Astrocyte (in vitro differentiated cells and primary cell): Measurements from ENCODE around the gene RTN4RL2. TPM values are rescaled to one million over a fixed set of nuclear protein-coding genes. Genes with fewer than 3 reads are reported as not detected.

Experiments used
- DNase-seq: peaks from one replicate; pipeline ENCODE4 v3.0.0-alpha.2; 2010; ENCODE audit warnings: low read depth
- FAIRE-seq: peaks from 2 replicates; lab custom pipeline; 2011; peaks lifted over from hg19 to GRCh38; lab: Jason Lieb, UNC
- H2AFZ ChIP-seq: 2 replicates; pipeline ENCODE4 v1.6.0; 2012; ENCODE audit warnings: low read depth, low read length, inconsistent platforms
- H3K27ac ChIP-seq: 2 replicates; pipeline ENCODE4 v1.5.1; 2011; ENCODE audit warnings: low read depth, low read length, inconsistent platforms
- H3K27me3 ChIP-seq: 2 replicates; pipeline ENCODE4 v1.6.0; 2011; ENCODE audit warnings: low read length, inconsistent platforms; ENCODE audit not compliant: insufficient read depth
- H3K36me3 ChIP-seq: 2 replicates; pipeline ENCODE4 v1.5.1; 2011; ENCODE audit warnings: low read length, inconsistent platforms; ENCODE audit not compliant: insufficient read depth
- H3K4me1 ChIP-seq: 2 replicates; pipeline ENCODE4 v1.5.1; 2011; ENCODE audit warnings: low read length, inconsistent platforms; ENCODE audit not compliant: insufficient read depth
- H3K4me2 ChIP-seq: 2 replicates; pipeline ENCODE4 v1.6.0; 2012; ENCODE audit warnings: low read length, inconsistent platforms
- H3K4me3 ChIP-seq: 2 replicates; pipeline ENCODE4 v1.5.1; 2011; ENCODE audit warnings: low read depth, mild to moderate bottlenecking, low read length, inconsistent platforms; ENCODE audit not compliant: insufficient read depth
- H3K79me2 ChIP-seq: 2 replicates; pipeline ENCODE4 v1.6.0; 2012; ENCODE audit warnings: mild to moderate bottlenecking, low read length, inconsistent platforms; ENCODE audit not compliant: insufficient read depth
- H3K9ac ChIP-seq: 2 replicates; pipeline ENCODE4 v1.6.0; 2012; ENCODE audit warnings: mild to moderate bottlenecking, low read length, inconsistent platforms
- H3K9me3 ChIP-seq: 2 replicates; pipeline ENCODE4 v1.5.1; 2012; ENCODE audit warnings: low read depth, mild to moderate bottlenecking, low read length, inconsistent platforms; ENCODE audit not compliant: insufficient read depth
- H4K20me1 ChIP-seq: 2 replicates; pipeline ENCODE4 v1.6.0; 2012; ENCODE audit warnings: low read length, inconsistent platforms; ENCODE audit not compliant: insufficient read depth
- H3K27ac Mint-ChIP-seq: one replicate; pipeline ENCODE4 v1.8.0; 2021; ENCODE audit warnings: mild to moderate bottlenecking, mixed read lengths; ENCODE audit not compliant: unreplicated experiment
- H3K27me3 Mint-ChIP-seq: one replicate; pipeline ENCODE4 v1.8.0; 2021; ENCODE audit warnings: low read depth, mixed read lengths; ENCODE audit not compliant: unreplicated experiment
- H3K36me3 Mint-ChIP-seq: one replicate; pipeline ENCODE4 v1.8.0; 2021; ENCODE audit warnings: low read depth, mixed read lengths; ENCODE audit not compliant: unreplicated experiment
- H3K4me1 Mint-ChIP-seq: one replicate; pipeline ENCODE4 v1.8.0; 2021; ENCODE audit warnings: low read depth, mixed read lengths; ENCODE audit not compliant: unreplicated experiment
- H3K4me3 Mint-ChIP-seq: one replicate; pipeline ENCODE4 v1.8.0; 2021; ENCODE audit warnings: mild to moderate bottlenecking, moderate library complexity, mixed read lengths; ENCODE audit not compliant: unreplicated experiment
- H3K9me3 Mint-ChIP-seq: one replicate; pipeline ENCODE4 v1.8.0; 2021; ENCODE audit warnings: mild to moderate bottlenecking, mixed read lengths; ENCODE audit not compliant: unreplicated experiment
- CTCF ChIP-seq: IDR thresholded peaks from 2 replicates; pipeline ENCODE4 v1.5.1; 2011; ENCODE audit warnings: low read depth, mild to moderate bottlenecking, inconsistent platforms, low read length, moderate library complexity; ENCODE audit not compliant: insufficient read depth
- EZH2 ChIP-seq: IDR thresholded peaks from 2 replicates; pipeline ENCODE4 v1.6.1; 2012; ENCODE audit warnings: mild to moderate bottlenecking, low read length, inconsistent platforms; ENCODE audit not compliant: insufficient read depth
- total RNA-seq: library from RNA; stranded (reverse); gene quantifications from 2 replicates; pipeline ENCODE4 v1.2.1, GENCODE V29; 2021

Gene RTN4RL2
- total RNA-seq, 1 donor from 2014 or later: 0.50 TPM

GRCh38 chr11:57476757-57477506 is 16.6 kb downstream of the RTN4RL2 start:
- Mint-ChIP-seq H3K27me3 (peaks cover 82% of the 10 kb centered on the region), H3K9me3 (peaks cover 4% of the 10 kb centered on the region), H3K36me3 (no peaks in the 10 kb centered on the region), H3K4me3 (no peak overlapping the region), H3K27ac (no peak overlapping the region), H3K4me1 (peaks cover 3% of the 10 kb centered on the region)
- Histone ChIP-seq H3K9ac (no peak overlapping the region), H3K27ac (no peak overlapping the region), H3K79me2 (no peaks in the 10 kb centered on the region), H3K4me3 (no peak overlapping the region), H3K36me3 (no peaks in the 10 kb centered on the region), H2AFZ (peak overlapping the region; percentile 56), H4K20me1 (no peaks in the 10 kb centered on the region), H3K9me3 (no peaks in the 10 kb centered on the region), H3K4me1 (peaks cover 4% of the 10 kb centered on the region), H3K27me3 (peaks cover 60% of the 10 kb centered on the region), H3K4me2 (peak overlapping the region; percentile 70)
- TF ChIP-seq CTCF: no peak
- TF ChIP-seq EZH2: peak; percentile 73
- FAIRE-seq (no peak), DNase-seq (peak; percentile 6)

GRCh38 chr11:57477507-57478189 is 17.3 kb downstream of the RTN4RL2 start:
- no peaks in the 10 kb centered on the region for H3K9me3 ChIP-seq
- DNase-seq (no peak), FAIRE-seq (no peak)
- H3K4me1 Mint-ChIP-seq: peaks cover 3% of the 10 kb centered on the region
- TF ChIP-seq CTCF (no peak), EZH2 (no peak)
- no peak overlapping the region for H3K27ac ChIP-seq
- H4K20me1 ChIP-seq: no peaks in the 10 kb centered on the region
- H2AFZ ChIP-seq: no peak overlapping the region
- H3K79me2 ChIP-seq: no peaks in the 10 kb centered on the region
- H3K27ac Mint-ChIP-seq: no peak overlapping the region
- H3K4me1 ChIP-seq: peaks cover 4% of the 10 kb centered on the region
- H3K27me3 Mint-ChIP-seq: peaks cover 86% of the 10 kb centered on the region
- no peak overlapping the region for H3K4me2 ChIP-seq
- no peaks in the 10 kb centered on the region for H3K36me3 Mint-ChIP-seq
- H3K36me3 ChIP-seq: no peaks in the 10 kb centered on the region
- no peak overlapping the region for H3K4me3 Mint-ChIP-seq
- H3K27me3 ChIP-seq: peaks cover 65% of the 10 kb centered on the region
- H3K9ac ChIP-seq: no peak overlapping the region
- H3K4me3 ChIP-seq: no peak overlapping the region
- peaks cover 4% of the 10 kb centered on the region for H3K9me3 Mint-ChIP-seq
